Vagina (tissue), 2 donors: ENCODE data around the gene KCNAB3. TPM values are rescaled to one million over a fixed set of nuclear protein-coding genes. Genes with fewer than 3 reads are reported as not detected.

Experiments
- DNase-seq, 2 donors: peaks; one replicate each; pipeline ENCODE4 v3.0.0-alpha.2; 2017; ENCODE audit errors: extremely low spot score in 2 of 2
- H3K27ac ChIP-seq: fragments of 200-600 bp; sonication (generic); one replicate; pipeline ENCODE4 v1.5.1; 2019
- H3K27me3 ChIP-seq: fragments of 200-600 bp; sonication (generic); one replicate; pipeline ENCODE4 v1.5.1; 2019
- H3K36me3 ChIP-seq, 2 donors: fragments of 200-600 bp; sonication (generic); one replicate each; pipeline ENCODE4 v1.5.1; 2017 to 2019
- H3K4me1 ChIP-seq: fragments of 200-600 bp; sonication (generic); one replicate; pipeline ENCODE4 v1.5.1; 2019
- H3K4me3 ChIP-seq, 2 donors: fragments of 200-600 bp; sonication (generic); 1 replicate in 1 of 2; 2 replicates in 1 of 2; pipeline ENCODE4 v1.5.1; 2016 to 2019
- H3K9me3 ChIP-seq: fragments of 200-600 bp; sonication (generic); one replicate; pipeline ENCODE4 v1.5.1; 2019
- POLR2A ChIP-seq, 2 donors: fragments of 450-650 bp; IDR thresholded peaks; one replicate each; pipeline ENCODE4 v1.6.1; 2017; ENCODE audit warnings: antibody characterized with exemption in 2 of 2, mild to moderate bottlenecking in 2 of 2, moderate library complexity in 2 of 2
- POLR2AphosphoS5 ChIP-seq, 2 donors: sonication (generic); formaldehyde crosslinking; IDR thresholded peaks; one replicate each; pipeline ENCODE4 v1.9.0; 2017; ENCODE audit warnings: antibody characterized with exemption in 2 of 2, mild to moderate bottlenecking in 2 of 2, low read depth in 1 of 2; ENCODE audit not compliant: insufficient read depth in 1 of 2
- intact Hi-C: fragments of 100-400 bp; cut with DNase I; formaldehyde crosslinking; loops from one replicate; pipeline ENCODE4 v1.15.1; 2023
- total RNA-seq: library from RNA; depleted of rRNA; stranded (reverse); fragments of >200 nt; gene quantifications from one replicate; pipeline ENCODE4 v1.2.3, GENCODE V29; 2016
- TF ChIP-seq, protein P1 (sequence below), 3 experiments: fragments of 450-650 bp in 2 of 3; fragments of 200-600 bp in 1 of 3; sonication (generic) in 1 of 3; IDR thresholded peaks; one replicate each; pipeline ENCODE4 v1.5.1; 2017 to 2019; ENCODE audit warnings: antibody characterized with exemption in 3 of 3, mild to moderate bottlenecking in 2 of 3, moderate library complexity in 2 of 3

The KCNAB3 gene
- total RNA-seq, 1 donor from 2014 or later = 2.7 TPM

DNA sequence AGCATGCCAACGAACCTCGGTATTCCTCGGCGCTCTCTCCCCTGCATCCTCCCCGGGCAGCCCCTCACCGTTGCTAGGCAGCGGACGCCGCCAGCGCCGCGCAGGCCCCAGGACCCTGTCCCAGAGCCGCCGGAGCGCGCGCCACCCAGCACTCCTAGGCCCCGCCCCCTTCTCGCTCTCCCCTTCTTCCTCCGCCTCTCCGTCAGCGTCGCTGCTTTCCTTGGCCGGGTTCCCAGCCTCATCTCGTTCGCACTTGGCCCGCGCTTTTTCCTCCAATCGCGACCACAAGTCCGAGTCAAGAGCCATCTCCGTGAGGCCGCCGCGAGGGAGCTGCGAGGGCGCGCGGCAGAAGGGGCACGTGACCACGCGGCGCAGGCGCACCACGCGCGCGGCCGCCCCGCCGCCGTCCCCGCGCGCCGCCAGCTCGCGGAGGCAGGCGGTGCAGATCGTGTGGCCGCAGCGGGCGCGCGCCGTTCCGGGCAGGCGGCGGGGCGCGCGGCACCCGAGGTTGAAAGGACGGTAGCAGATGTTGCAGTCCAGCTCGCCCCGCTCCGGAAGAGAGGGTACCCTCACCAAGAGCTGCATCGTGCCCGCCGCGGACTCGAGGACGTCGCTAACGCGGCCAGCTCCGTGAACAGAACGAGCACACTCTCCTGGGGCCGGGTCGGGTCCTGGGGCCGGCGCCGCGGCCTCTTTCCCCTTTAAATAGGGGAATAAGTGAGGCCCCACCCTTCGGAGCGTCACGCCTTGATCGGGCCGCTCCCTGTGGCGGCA is 13.9 kb downstream of the KCNAB3 start, which contains the start of gene RNF227:
TSS of gene RNF227 (minus strand) at position 679 of the 774 bp plus-strand sequence. CDS start at position 585, 94 bp downstream.
- Histone ChIP-seq H3K27ac (peak within 1 kb of the TSS; percentile 95), H3K27me3 (no peaks in the 10 kb centered on the region), H3K4me3 (peak within 1 kb of the TSS; percentile 51 to 60), H3K36me3 (peaks cover 0 to 13% of the 10 kb centered on the region in 2 donors), H3K4me1 (peaks cover 17% of the 10 kb centered on the region), H3K9me3 (no peaks in the 10 kb centered on the region)
- peak in 1 of 2 donors; percentile 95 for DNase-seq
- TF ChIP-seq POLR2AphosphoS5 (IDR thresholded peaks at IDR 0.05; ENCODE audit: insufficient read depth in 1 of 2, low read depth in 1 of 2) (peak in 1 of 2 donors; percentile 75), POLR2A (IDR thresholded peaks at IDR 0.05) (peak in 1 of 2 donors; percentile 48)
- TF ChIP-seq, protein P1, sequence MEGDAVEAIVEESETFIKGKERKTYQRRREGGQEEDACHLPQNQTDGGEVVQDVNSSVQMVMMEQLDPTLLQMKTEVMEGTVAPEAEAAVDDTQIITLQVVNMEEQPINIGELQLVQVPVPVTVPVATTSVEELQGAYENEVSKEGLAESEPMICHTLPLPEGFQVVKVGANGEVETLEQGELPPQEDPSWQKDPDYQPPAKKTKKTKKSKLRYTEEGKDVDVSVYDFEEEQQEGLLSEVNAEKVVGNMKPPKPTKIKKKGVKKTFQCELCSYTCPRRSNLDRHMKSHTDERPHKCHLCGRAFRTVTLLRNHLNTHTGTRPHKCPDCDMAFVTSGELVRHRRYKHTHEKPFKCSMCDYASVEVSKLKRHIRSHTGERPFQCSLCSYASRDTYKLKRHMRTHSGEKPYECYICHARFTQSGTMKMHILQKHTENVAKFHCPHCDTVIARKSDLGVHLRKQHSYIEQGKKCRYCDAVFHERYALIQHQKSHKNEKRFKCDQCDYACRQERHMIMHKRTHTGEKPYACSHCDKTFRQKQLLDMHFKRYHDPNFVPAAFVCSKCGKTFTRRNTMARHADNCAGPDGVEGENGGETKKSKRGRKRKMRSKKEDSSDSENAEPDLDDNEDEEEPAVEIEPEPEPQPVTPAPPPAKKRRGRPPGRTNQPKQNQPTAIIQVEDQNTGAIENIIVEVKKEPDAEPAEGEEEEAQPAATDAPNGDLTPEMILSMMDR (IDR thresholded peaks at IDR 0.05) = no peak
- intact Hi-C loops = no loop called here

DNA sequence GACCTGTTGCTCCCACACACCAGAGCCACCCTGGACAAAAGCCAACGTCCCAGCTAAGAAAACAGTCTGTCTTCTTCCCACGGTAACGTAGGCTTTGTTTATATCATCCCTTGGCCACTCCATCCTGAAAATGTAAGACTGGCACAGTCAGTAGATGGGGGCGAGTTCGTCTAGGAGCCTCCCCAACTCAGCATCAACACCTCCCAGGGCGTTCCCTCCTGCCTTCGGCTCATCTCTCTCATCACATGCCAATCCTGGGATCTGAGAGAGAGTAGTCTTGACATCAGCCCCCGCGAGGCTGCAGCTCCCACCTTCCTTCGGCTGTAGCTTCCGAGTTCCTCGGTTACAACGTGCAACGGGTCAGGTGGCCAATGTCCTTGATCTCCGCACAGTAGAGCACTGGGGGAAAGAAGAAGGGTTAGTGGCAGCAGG is 14.5 kb downstream of the KCNAB3 start:
- Histone ChIP-seq H3K9me3 (no peaks in the 10 kb centered on the region), H3K36me3 (peaks cover 0 to 19% of the 10 kb centered on the region in 2 donors), H3K27me3 (no peaks in the 10 kb centered on the region), H3K4me1 (peaks cover 17% of the 10 kb centered on the region), H3K27ac (peak overlapping the region; percentile 95), H3K4me3 (peak overlapping the region; percentile 51 to 60)
- intact Hi-C loops = no loop called here
- peak in 1 of 2 donors; percentile 93 for DNase-seq
- no peak for TF ChIP-seq POLR2A (IDR thresholded peaks at IDR 0.05)
- TF ChIP-seq POLR2AphosphoS5 (IDR thresholded peaks at IDR 0.05; ENCODE audit: insufficient read depth in 1 of 2, low read depth in 1 of 2) = no peak
- TF ChIP-seq, protein P1 (IDR thresholded peaks at IDR 0.05) = no peak

DNA sequence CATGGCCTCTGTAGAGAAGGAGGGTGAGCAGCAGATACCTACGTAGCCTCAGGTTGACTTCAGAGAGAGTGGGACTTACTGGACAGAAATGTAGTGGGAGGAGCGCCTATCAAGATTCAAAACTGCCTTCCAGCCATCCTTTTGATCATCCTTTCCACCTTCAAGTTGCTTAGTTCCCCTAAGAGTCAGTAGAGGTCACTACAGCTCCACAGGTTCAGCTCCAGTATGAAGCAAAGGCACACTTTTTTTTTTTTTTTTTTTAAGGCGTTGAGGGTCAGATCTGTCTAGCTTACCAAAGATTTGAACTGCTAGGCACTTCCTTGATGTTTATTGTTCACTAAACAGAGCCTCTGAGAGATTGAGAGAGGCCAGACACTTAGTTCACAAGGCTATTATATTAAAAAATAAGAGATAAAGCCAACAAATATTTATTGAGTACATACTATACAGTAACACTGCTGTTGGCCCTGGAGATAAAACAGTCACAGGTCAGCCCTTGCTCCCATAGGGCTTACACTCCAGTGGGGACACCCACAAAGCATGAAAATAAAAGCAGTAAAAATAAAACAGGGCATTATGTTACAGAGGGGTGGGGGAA is 16.6 kb downstream of the KCNAB3 start:
- H3K4me1 ChIP-seq = peaks cover 17% of the 10 kb centered on the region
- no peak overlapping the region for H3K27ac ChIP-seq
- H3K9me3 ChIP-seq = no peaks in the 10 kb centered on the region
- H3K4me3 ChIP-seq = no peak overlapping the region
- TF ChIP-seq POLR2A (IDR thresholded peaks at IDR 0.05) = no peak
- TF ChIP-seq, protein P1 (IDR thresholded peaks at IDR 0.05) = peak; percentile 19 to 48 (median 22)
- intact Hi-C loops = no loop called here
- DNase-seq = no peak
- H3K36me3 ChIP-seq = peaks cover 0 to 41% of the 10 kb centered on the region in 2 donors
- H3K27me3 ChIP-seq = no peaks in the 10 kb centered on the region

DNA sequence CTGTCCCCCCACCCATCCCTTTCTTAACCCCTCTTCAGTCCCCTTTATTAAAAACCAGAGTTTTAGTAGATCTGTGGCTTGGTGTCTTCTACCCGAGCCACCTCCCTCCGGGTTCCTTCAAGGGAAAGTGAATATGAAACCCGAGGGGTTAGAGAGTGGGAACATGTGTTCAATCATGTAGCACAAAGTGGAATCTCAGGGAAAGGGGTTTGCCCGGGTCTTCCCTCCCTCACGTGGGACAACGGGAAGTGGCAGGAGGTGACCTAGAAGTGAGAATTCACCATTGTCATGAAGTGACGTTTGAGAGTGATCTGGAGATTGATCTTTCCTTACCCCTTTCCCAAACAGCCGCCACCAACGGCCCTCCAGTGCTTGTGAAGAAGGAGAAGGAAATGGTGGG is 18.5 kb downstream of the KCNAB3 start:
- Histone ChIP-seq H3K4me1 (peaks cover 8% of the 10 kb centered on the region), H3K27ac (no peak overlapping the region), H3K4me3 (no peak overlapping the region), H3K27me3 (no peaks in the 10 kb centered on the region), H3K36me3 (peaks cover 0 to 60% of the 10 kb centered on the region in 2 donors), H3K9me3 (no peaks in the 10 kb centered on the region)
- TF ChIP-seq POLR2A (IDR thresholded peaks at IDR 0.05) (no peak), POLR2AphosphoS5 (IDR thresholded peaks at IDR 0.05; ENCODE audit: insufficient read depth in 1 of 2, low read depth in 1 of 2) (no peak)
- TF ChIP-seq, protein P1 (IDR thresholded peaks at IDR 0.05) = no peak
- intact Hi-C loops = no loop called here
- DNase-seq = no peak
